Measurements from ENCODE around the gene MYRF. TPM values are rescaled to one million over a fixed set of nuclear protein-coding genes. Genes with fewer than 3 reads are reported as not detected.

The MYRF gene
- total RNA-seq, 2 experiments from 2014 or later = 0.97 to 1.6 TPM

DNA sequence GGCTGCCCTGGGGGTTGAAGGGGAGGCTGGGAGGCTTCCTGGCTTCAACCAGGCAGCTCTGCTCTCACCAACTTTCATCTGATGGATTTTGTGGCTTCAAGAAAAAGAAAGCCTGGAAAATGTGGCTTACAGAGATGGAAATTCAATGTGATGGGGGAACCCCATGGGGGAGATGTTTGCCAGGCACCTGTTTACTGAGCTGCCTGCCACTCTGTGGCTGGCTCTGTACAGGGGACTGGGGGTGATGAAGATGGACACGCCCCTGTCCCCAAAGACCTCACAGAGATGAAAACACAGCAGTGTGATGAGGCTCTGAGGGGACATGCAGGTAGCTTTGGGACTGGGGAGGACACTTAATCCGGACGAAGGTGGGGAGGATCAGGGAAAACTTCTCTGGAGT is 29.9 kb downstream of the MYRF start:
- TF ChIP-seq CTCF (IDR thresholded peaks at IDR 0.05) = no peak
- Mint-ChIP-seq H3K36me3 (ENCODE audit: low read depth) (peaks cover 9% of the 10 kb centered on the region), H3K4me3 (no peak overlapping the region), H3K9me3 (no peaks in the 10 kb centered on the region), H3K4me1 (ENCODE audit: low read depth) (peaks cover 5% of the 10 kb centered on the region), H3K27me3 (no peaks in the 10 kb centered on the region), H3K27ac (no peak overlapping the region)
- no peak for ATAC-seq
- DNase-seq = no peak
- POLR2A ChIA-PET = interaction anchor here (1.2 to 4.3 kb wide), 3 partner anchors 8 to 16 kb away, joined by 3 to 32 read pairs (median 4); partner anchors contain the start of genes FEN1 and TMEM258
- CTCF ChIA-PET = interaction anchor here (0.7 to 1.2 kb wide), 4 partner anchors 9 to 33 kb away, joined by 3 to 5 read pairs (median 4); no protein-coding TSS in a partner anchor
- intact Hi-C loops (cut with micrococcal nuclease) = no loop called here

GRCh38 chr11:61782841-61783240 is 30.4 kb downstream of the MYRF start:
- no peak overlapping the region for H3K4me3 Mint-ChIP-seq
- peaks cover 9% of the 10 kb centered on the region for H3K36me3 Mint-ChIP-seq (ENCODE audit: low read depth)
- intact Hi-C loops (cut with micrococcal nuclease) = no loop called here
- ChIA-PET POLR2A (interaction anchor here (1.2 to 4.3 kb wide), 3 partner anchors 9 to 15 kb away, joined by 3 to 32 read pairs (median 4); partner anchors contain the start of genes FEN1 and TMEM258), CTCF (interaction anchor here (1.2 kb wide), 2 partner anchors 9 to 32 kb away, joined by 3 to 5 read pairs; no protein-coding TSS in a partner anchor)
- no peak for TF ChIP-seq CTCF (IDR thresholded peaks at IDR 0.05)
- ATAC-seq = no peak
- peaks cover 2% of the 10 kb centered on the region for H3K4me1 Mint-ChIP-seq (ENCODE audit: low read depth)
- DNase-seq = no peak
- no peaks in the 10 kb centered on the region for H3K27me3 Mint-ChIP-seq
- no peak overlapping the region for H3K27ac Mint-ChIP-seq
- no peaks in the 10 kb centered on the region for H3K9me3 Mint-ChIP-seq

DNA sequence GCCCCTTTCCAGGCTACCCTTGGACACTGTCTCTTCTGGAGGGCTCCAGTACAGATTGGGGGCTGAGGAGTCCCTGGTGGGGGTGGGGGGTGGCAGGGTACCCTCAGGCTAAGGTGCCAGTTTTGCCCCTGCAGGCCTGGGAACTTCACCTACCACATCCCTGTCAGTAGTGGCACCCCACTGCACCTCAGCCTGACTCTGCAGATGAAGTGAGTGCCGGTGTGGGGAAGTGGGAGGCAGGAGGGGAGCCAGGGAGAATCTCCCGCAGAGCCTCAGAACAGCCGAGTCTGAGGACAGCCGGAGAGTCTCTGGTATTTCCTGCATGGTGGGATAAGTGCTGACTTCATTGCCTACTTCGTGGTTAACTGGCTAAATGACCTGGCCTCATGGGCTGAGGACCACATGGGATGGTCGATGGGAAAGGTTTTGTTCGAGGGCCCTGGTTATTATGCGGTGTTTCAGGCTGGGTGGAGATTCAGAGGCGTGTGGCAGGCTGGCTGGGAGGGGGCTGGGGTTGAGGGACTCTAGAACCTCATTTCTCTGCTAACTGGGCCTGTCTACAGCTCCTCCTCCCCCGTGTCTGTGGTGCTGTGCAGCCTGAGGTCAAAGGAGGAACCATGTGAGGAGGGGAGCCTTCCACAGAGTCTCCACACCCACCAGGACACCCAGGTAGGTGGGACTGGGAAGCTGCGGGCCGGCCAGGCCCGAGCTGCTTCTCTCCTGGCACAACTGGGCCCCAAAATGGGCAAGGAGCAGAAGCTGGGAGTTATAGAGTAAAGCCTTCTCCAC is 31.5 kb downstream of the MYRF start:
- H3K27ac Mint-ChIP-seq = no peak overlapping the region
- no peaks in the 10 kb centered on the region for H3K27me3 Mint-ChIP-seq
- POLR2A ChIA-PET = interaction anchor here (0.6 to 0.7 kb wide), 2 partner anchors 9 to 305 kb away, joined by 3 read pairs; partner anchors contain the start of genes FEN1 and TMEM258
- TF ChIP-seq CTCF (IDR thresholded peaks at IDR 0.05) = no peak
- ATAC-seq = no peak
- H3K36me3 Mint-ChIP-seq (ENCODE audit: low read depth) = peaks cover 14% of the 10 kb centered on the region
- intact Hi-C loops (cut with micrococcal nuclease) = no loop called here
- no peak overlapping the region for H3K4me3 Mint-ChIP-seq
- CTCF ChIA-PET = no interaction called here
- DNase-seq = no peak
- peaks cover 6% of the 10 kb centered on the region for H3K4me1 Mint-ChIP-seq (ENCODE audit: low read depth)
- H3K9me3 Mint-ChIP-seq = no peaks in the 10 kb centered on the region

DNA sequence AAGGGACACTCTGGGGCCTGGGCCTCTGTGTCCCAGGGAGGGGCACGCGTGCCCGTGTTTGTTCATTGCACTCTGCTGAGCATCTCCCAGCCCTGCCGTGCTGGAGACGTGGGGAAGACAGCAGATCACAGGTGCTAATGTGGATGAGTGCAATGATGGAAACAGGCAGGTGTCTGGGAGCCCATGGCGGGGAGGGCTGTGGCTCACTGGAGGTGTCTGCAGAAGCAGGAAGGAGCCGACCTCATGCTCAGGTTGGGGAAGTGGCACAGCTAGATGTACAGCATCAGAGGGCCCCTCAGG is 32.0 kb downstream of the MYRF start:
- CTCF ChIA-PET = no interaction called here
- Mint-ChIP-seq H3K4me1 (ENCODE audit: low read depth) (peaks cover 9% of the 10 kb centered on the region), H3K36me3 (ENCODE audit: low read depth) (peaks cover 18% of the 10 kb centered on the region)

More for the DNA sequence above, 32.0 kb downstream of the MYRF start:
- POLR2A ChIA-PET = interaction anchor here (0.6 to 0.7 kb wide), 2 partner anchors 8 to 304 kb away, joined by 3 read pairs; partner anchors contain the start of genes FEN1 and TMEM258
- DNase-seq (no peak), ATAC-seq (no peak)
- intact Hi-C loops (cut with micrococcal nuclease) = no loop called here
- H3K4me3 Mint-ChIP-seq = no peak overlapping the region
- TF ChIP-seq CTCF (IDR thresholded peaks at IDR 0.05) = no peak
- no peaks in the 10 kb centered on the region for H3K9me3 Mint-ChIP-seq
- H3K27ac Mint-ChIP-seq = no peak overlapping the region
- H3K27me3 Mint-ChIP-seq = no peaks in the 10 kb centered on the region
